ENCODE measurements around the gene STK32B.

- TF ChIP-seq CTCF (IDR thresholded peaks at IDR 0.05): no peak
- TF ChIP-seq POLR2A (IDR thresholded peaks at IDR 0.05): no peak
Measured at GRCh38 chr4:5435201-5435600, 383.9 kb downstream of the STK32B start.

Data from heart left ventricle (tissue), 13 donors.